GM12878 (cell line): ENCODE data around the gene STXBP5. TPM values are rescaled to one million over a fixed set of nuclear protein-coding genes. Genes with fewer than 3 reads are reported as not detected.

ENCODE experiments used
- ATAC-seq: fragments of 200-7000 bp; cut with Tn5 transposase; 3 replicates; pipeline ENCODE4 v1.9.1; 2020; ENCODE audit warnings: mild to moderate bottlenecking, moderate library complexity
- BruUV-seq: library from RNA; stranded (reverse); fragments of 400-500 nt; replicated peaks from 2 replicates; lab custom pipeline; 2021; lab: Mats Ljungman, UMichigan
- CTCF ChIA-PET: fragments of 300-600 bp; sonication (Branson Sonifier 250); formaldehyde crosslinking; extraction: SDS; loops from one replicate; lab custom pipeline; 2021; ENCODE audit warnings: inconsistent platforms; lab: Yijun Ruan, JAX
- POLR2A ChIA-PET: fragments of 350-600 bp; formaldehyde crosslinking; extraction: SDS; loops from one replicate; lab custom pipeline; 2021; ENCODE audit warnings: inconsistent platforms; lab: Charles Lee
- RAD21 ChIA-PET: fragments of 300-600 bp; sonication (Branson Sonifier 250); formaldehyde crosslinking; loops from one replicate; lab custom pipeline; 2023; ENCODE audit warnings: antibody characterized with exemption; ENCODE audit not compliant: unreplicated experiment; lab: Charles Lee
- SMC1A ChIA-PET: fragments of 300-600 bp; sonication (Branson Sonifier 250); formaldehyde crosslinking; loops from one replicate; lab custom pipeline; 2023; ENCODE audit not compliant: unreplicated experiment, uncharacterized antibody; lab: Charles Lee
- DNase-seq: peaks from one replicate; pipeline ENCODE4 v3.0.0-alpha.2; 2011; ENCODE audit warnings: low read depth, low spot score
- FAIRE-seq: peaks from 3 replicates; lab custom pipeline; 2011; peaks lifted over from hg19 to GRCh38; lab: Jason Lieb, UNC
- H2AFZ ChIP-seq: 2 replicates; pipeline ENCODE4 v1.6.0; 2011; ENCODE audit warnings: low read depth, low read length, control low read depth; ENCODE audit not compliant: control insufficient read depth
- H3K27ac ChIP-seq: 2 replicates; pipeline ENCODE4 v1.5.1; 2011; ENCODE audit warnings: control low read depth; ENCODE audit not compliant: control insufficient read depth, insufficient read depth
- H3K27me3 ChIP-seq, 2 experiments: replicated peaks in 1 of 2; 2 replicates each; pipeline versions ENCODE4 v1.6.0 to v1.6.1; 2011; ENCODE audit warnings: low read length in 1 of 2; ENCODE audit not compliant: control insufficient read depth in 2 of 2, insufficient read depth in 2 of 2
- H3K36me3 ChIP-seq, 2 experiments: 2 replicates each; pipeline ENCODE4 v1.5.1; 2011; ENCODE audit warnings: low read length in 1 of 2; ENCODE audit not compliant: control insufficient read depth in 2 of 2, insufficient read depth in 2 of 2
- H3K4me1 ChIP-seq: 2 replicates; pipeline ENCODE4 v1.6.1; 2011; ENCODE audit warnings: mild to moderate bottlenecking, low read length, moderate library complexity, mixed read lengths; ENCODE audit not compliant: control insufficient read depth, insufficient read depth
- H3K4me2 ChIP-seq: 2 replicates; pipeline ENCODE4 v1.6.0; 2011; ENCODE audit warnings: control low read depth; ENCODE audit not compliant: control insufficient read depth, insufficient read depth
- H3K4me3 ChIP-seq: fragments of 200-600 bp; sonication (generic); 2 replicates; pipeline ENCODE4 v1.5.1; 2016
- H3K79me2 ChIP-seq: 2 replicates; pipeline ENCODE4 v1.6.0; 2011; ENCODE audit warnings: low read length; ENCODE audit not compliant: control insufficient read depth, insufficient read depth
- H3K9ac ChIP-seq: 2 replicates; pipeline ENCODE4 v1.8.0; 2011; ENCODE audit warnings: low read length, control low read depth, mixed read lengths; ENCODE audit not compliant: control insufficient read depth, insufficient read depth
- H3K9me3 ChIP-seq: replicated peaks from 3 replicates; pipeline ENCODE4 v1.5.1; 2011; ENCODE audit warnings: mild to moderate bottlenecking, low read length; ENCODE audit not compliant: control insufficient read depth, insufficient read depth
- H4K20me1 ChIP-seq: 2 replicates; pipeline ENCODE4 v1.6.0; 2011; ENCODE audit not compliant: control insufficient read depth, insufficient read depth
- BCLAF1 ChIP-seq: fragments of 450-650 bp; IDR thresholded peaks from 2 replicates; pipeline ENCODE4 v1.6.1; 2017; ENCODE audit warnings: antibody characterized with exemption, mild to moderate bottlenecking, moderate library complexity
- CHD2 ChIP-seq: IDR thresholded peaks from 2 replicates; pipeline ENCODE4 v1.6.1; 2011; ENCODE audit warnings: low read depth, low read length, improper control_type of control experiment, borderline replicate concordance
- ETV6 ChIP-seq, 2 experiments: fragments of 450-650 bp in 1 of 2; IDR thresholded peaks in 1 of 2; conservative IDR thresholded peaks in 1 of 2; 2 replicates each; pipeline ENCODE4 v1.6.1; 2014; ENCODE audit warnings: antibody characterized with exemption in 1 of 2, borderline replicate concordance in 1 of 2, low read depth in 1 of 2, mild to moderate bottlenecking in 1 of 2, moderate library complexity in 1 of 2
- HDAC6 ChIP-seq: fragments of 200-600 bp; sonication (generic); IDR thresholded peaks from one replicate; pipeline ENCODE4 v1.8.0; 2017; ENCODE audit warnings: antibody characterized with exemption; ENCODE audit not compliant: unreplicated experiment
- JUNB ChIP-seq: IDR thresholded peaks from 2 replicates; pipeline ENCODE4 v1.6.1; 2016; ENCODE audit warnings: antibody characterized with exemption, mild to moderate bottlenecking
- RELA ChIP-seq: fragments of 450-650 bp; IDR thresholded peaks from 2 replicates; pipeline ENCODE4 v1.8.0; 2014; ENCODE audit warnings: borderline replicate concordance; ENCODE audit not compliant: partially characterized antibody
- SREBF2 ChIP-seq: IDR thresholded peaks from 2 replicates; pipeline ENCODE4 v1.6.1; 2012; ENCODE audit warnings: mild to moderate bottlenecking, low read length
- SRF ChIP-seq, 2 experiments: IDR thresholded peaks; 2 replicates each; pipeline ENCODE4 v1.6.1; 2011; ENCODE audit warnings: low read depth in 2 of 2, low read length in 2 of 2, mild to moderate bottlenecking in 1 of 2, moderate library complexity in 1 of 2
- TARDBP ChIP-seq: IDR thresholded peaks from 2 replicates; pipeline ENCODE4 v1.6.1; 2016; ENCODE audit warnings: borderline replicate concordance
- ZNF384 ChIP-seq: IDR thresholded peaks from 2 replicates; pipeline ENCODE4 v1.6.1; 2012; ENCODE audit warnings: low read depth, mild to moderate bottlenecking, low read length, improper control_type of control experiment, borderline replicate concordance
- ZNF622 ChIP-seq: fragments of 450-650 bp; IDR thresholded peaks from 2 replicates; pipeline ENCODE4 v1.6.1; 2017; ENCODE audit warnings: mild to moderate bottlenecking, inconsistent platforms
- WGBS: methylation state at CpG from one replicate; pipeline ENCODE4 v1.1.6; 2016; ENCODE audit warnings: low lambda C conversion rate; ENCODE audit not compliant: insufficient replicate concordance, insufficient coverage; ENCODE audit errors: missing lambda C conversion rate; 5-methylcytosine and 5-hydroxymethylcytosine counted together
- in situ Hi-C: fragments of 300-500 bp; cut with MboI; formaldehyde crosslinking; loops from 9 replicates; pipeline ENCODE4 v1.14.3; 2018; ENCODE audit warnings: mixed read lengths
- intact Hi-C: fragments of 100-400 bp; cut with micrococcal nuclease; formaldehyde crosslinking; loops from one replicate; pipeline ENCODE4 v1.14.2; 2022; ENCODE audit not compliant: unreplicated experiment
- polyA plus RNA-seq, 11 experiments: library from polyadenylated mRNA; depleted of rRNA in 4 of 11; unstranded in 6 of 11; stranded (reverse) in 5 of 11; fragments of >200 nt; fragmentation: Nextera tagmentation in 4 of 11; fragmentation: Illumina TruSeq in 1 of 11; extraction: Ambion mirVana in 4 of 11; extraction: Trizol in 1 of 11; gene quantifications; 1 replicate in 1 of 11; 2 replicates in 10 of 11; pipeline versions ENCODE4 v1.2.1 to v1.2.3, GENCODE V29; 2011 to 2016; ENCODE audit warnings: inconsistent platforms in 2 of 11, missing spikeins in 2 of 11, low read depth in 1 of 11
- total RNA-seq, 4 experiments: library from RNA; depleted of rRNA in 3 of 4; stranded (reverse); fragments of >200 nt in 3 of 4; fragmentation: Illumina TruSeq in 1 of 4; extraction: Trizol in 1 of 4; gene quantifications; 2 replicates each; pipeline versions ENCODE4 v1.2.1 to v1.2.3, GENCODE V29; 2013 to 2021
- TF ChIP-seq, protein P1 (sequence below): fragments of 450-650 bp; IDR thresholded peaks from 2 replicates; pipeline ENCODE4 v1.6.1; 2016; ENCODE audit warnings: mild to moderate bottlenecking

The STXBP5 gene
- total and polyA plus RNA-seq, 10 of the 15 experiments (the other 5 are each of a cell fraction or from before 2014, with no cell fraction given): 1.4 to 13.2 (median 8.4) TPM

DNA sequence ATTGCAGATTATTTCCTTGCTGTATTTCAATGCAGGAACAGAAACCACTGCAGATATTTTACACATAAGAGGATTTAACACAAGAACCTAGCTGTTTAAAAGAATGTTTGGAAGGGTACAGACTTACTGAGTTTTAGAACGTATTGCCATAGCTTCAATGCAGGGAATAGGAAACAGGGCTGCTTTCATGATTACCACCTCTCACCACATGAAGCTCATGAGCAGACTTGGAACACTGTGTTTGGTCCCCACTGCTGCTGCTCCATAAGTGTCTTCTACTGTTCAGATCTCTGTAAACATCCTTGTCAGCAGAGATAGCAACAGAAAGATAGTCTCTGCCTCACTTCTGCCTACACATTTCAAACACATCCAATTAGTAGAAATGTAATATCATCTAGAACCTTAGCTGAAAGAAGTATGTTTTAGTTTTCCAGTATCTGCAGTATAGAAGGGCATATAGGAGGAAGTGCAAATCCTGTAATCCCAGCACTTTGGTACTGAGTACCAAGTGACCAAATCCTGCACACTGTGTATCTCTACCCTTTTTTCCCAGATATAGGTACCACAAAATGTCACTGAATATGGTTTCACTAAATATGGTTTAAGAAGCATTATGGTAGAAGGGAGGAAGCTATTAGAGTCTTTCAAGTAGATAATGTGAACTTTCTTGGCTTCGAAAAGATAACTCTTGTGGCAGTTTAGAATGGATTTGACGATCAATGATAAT is 51.9 kb downstream of the STXBP5 start (continued):
- TF ChIP-seq CHD2: no peak

- ATAC-seq: no peak
- no peak for DNase-seq
- RAD21 ChIA-PET: no interaction called here
- FAIRE-seq: no peak
- in situ Hi-C loops (no loop called here), intact Hi-C loops (no loop called here)
- no TSS peak for BruUV-seq
- Histone ChIP-seq H3K4me3 (no peak overlapping the region), H4K20me1 (no peaks in the 10 kb centered on the region), H3K79me2 (no peaks in the 10 kb centered on the region), H3K27me3 (no peaks in the 10 kb centered on the region), H3K4me2 (no peak overlapping the region), H3K4me1 (no peaks in the 10 kb centered on the region), H3K27ac (no peak overlapping the region), H3K9me3 (no peaks in the 10 kb centered on the region), H2AFZ (no peak overlapping the region), H3K36me3 (no peaks in the 10 kb centered on the region), H3K9ac (no peak overlapping the region)
- CTCF ChIA-PET: interaction anchor here (0.6 kb wide), 1 partner anchor 1865 kb away, joined by 3 read pairs; no protein-coding TSS in a partner anchor
- TF ChIP-seq HDAC6: no peak
- POLR2A ChIA-PET: no interaction called here
- SMC1A ChIA-PET: no interaction called here
- 98% methylated on average over 5 of the region's 5 CpGs for WGBS
Measured at GRCh38 chr6:147257760-147258159, 53.5 kb downstream of the STXBP5 start.

DNA sequence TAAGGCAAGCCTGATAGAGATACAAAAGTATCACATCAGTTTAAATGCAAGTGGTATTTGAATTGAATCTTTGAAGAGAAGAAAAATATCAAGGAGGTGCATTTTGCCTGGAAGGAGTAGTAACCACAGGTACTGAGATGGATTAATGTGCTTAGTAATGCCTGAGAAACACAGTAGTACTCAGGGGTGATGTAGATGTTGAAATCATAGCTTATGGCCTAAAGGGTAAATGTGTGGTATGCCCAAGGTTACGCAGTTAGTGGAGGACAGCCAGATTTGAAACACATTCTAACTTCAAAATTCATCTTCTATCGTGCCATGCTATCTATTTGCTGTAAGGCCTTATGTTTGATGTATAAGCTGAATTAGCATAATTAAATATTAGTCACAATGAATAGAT is 55.9 kb downstream of the STXBP5 start:
- WGBS: 98% methylated on average over 2 of the region's 2 CpGs
- Histone ChIP-seq H3K4me3 (no peak overlapping the region), H3K9ac (no peak overlapping the region), H3K79me2 (no peaks in the 10 kb centered on the region), H3K4me2 (no peak overlapping the region), H2AFZ (no peak overlapping the region), H3K9me3 (no peaks in the 10 kb centered on the region), H3K27ac (no peak overlapping the region), H3K4me1 (no peaks in the 10 kb centered on the region), H4K20me1 (no peaks in the 10 kb centered on the region), H3K36me3 (no peaks in the 10 kb centered on the region), H3K27me3 (no peaks in the 10 kb centered on the region)
- ChIA-PET RAD21 (no interaction called here), CTCF (no interaction called here), SMC1A (no interaction called here), POLR2A (no interaction called here)
- ATAC-seq (no peak), DNase-seq (no peak), FAIRE-seq (no peak)
- BruUV-seq: no TSS peak
- in situ Hi-C loops: no loop called here
- intact Hi-C loops: no loop called here
- no peak for TF ChIP-seq BCLAF1
- TF ChIP-seq SRF (IDR thresholded peaks at IDR 0.05; ENCODE audit: low read depth in 2 of 2, low read length in 2 of 2): no peak
- TF ChIP-seq JUNB: no peak
- no peak for TF ChIP-seq SREBF2
- TF ChIP-seq ETV6 (conservative IDR thresholded peaks at IDR 0.05 in 1 of 2, IDR thresholded peaks at IDR 0.05 in 1 of 2; ENCODE audit: borderline replicate concordance in 1 of 2, low read depth in 1 of 2): no peak
- TF ChIP-seq, protein P1, sequence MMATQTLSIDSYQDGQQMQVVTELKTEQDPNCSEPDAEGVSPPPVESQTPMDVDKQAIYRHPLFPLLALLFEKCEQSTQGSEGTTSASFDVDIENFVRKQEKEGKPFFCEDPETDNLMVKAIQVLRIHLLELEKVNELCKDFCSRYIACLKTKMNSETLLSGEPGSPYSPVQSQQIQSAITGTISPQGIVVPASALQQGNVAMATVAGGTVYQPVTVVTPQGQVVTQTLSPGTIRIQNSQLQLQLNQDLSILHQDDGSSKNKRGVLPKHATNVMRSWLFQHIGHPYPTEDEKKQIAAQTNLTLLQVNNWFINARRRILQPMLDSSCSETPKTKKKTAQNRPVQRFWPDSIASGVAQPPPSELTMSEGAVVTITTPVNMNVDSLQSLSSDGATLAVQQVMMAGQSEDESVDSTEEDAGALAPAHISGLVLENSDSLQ: no peak
- no peak for TF ChIP-seq RELA
- no peak for TF ChIP-seq TARDBP
- TF ChIP-seq ZNF622: no peak
- TF ChIP-seq ZNF384: no peak
